Body of pancreas (tissue), 4 donors: ENCODE data around the gene NUBP1.
"Not testable (repeated sequence)": the region's sequence is repeated elsewhere in the genome, so short reads cannot be mapped to it uniquely, and the experiment has no call there.

ENCODE experiments used
- CTCF ChIP-seq, 7 experiments: fragments of 450-650 bp in 4 of 7; fragments of 200-600 bp in 3 of 7; sonication (generic) in 3 of 7; IDR thresholded peaks; one replicate each; pipeline ENCODE4 v1.5.1; 2016 to 2019; ENCODE audit warnings: antibody characterized with exemption in 7 of 7
- POLR2A ChIP-seq, 3 donors: fragments of 450-650 bp; IDR thresholded peaks; one replicate each; pipeline ENCODE4 v1.6.1; 2016; ENCODE audit warnings: antibody characterized with exemption in 3 of 3, mild to moderate bottlenecking in 2 of 3

GRCh38 chr16:10776923-10777322, 33.3 kb downstream of the NUBP1 start:
- not testable (repeated sequence) for TF ChIP-seq POLR2A, CTCF (IDR thresholded peaks at IDR 0.05)
